HepG2 (cell line): ENCODE measurements around the gene UBE4A. TPM values are rescaled to one million over a fixed set of nuclear protein-coding genes. Genes with fewer than 3 reads are reported as not detected.
A peak's percentile ranks its signal among the peaks of the same experiment; 100 is the strongest.

Experiments used
- CEBPB ChIP-seq: IDR thresholded peaks from 2 replicates; pipeline ENCODE4 v1.6.1; 2011; ENCODE audit warnings: low read depth, low read length, improper control_type of control experiment, borderline replicate concordance
- CREB3 ChIP-seq: sonication (generic); formaldehyde crosslinking; IDR thresholded peaks from 2 replicates; pipeline ENCODE4 v1.5.0; 2020; ENCODE audit warnings: missing genetic modification reagents
- HMG20A ChIP-seq: IDR thresholded peaks from 2 replicates; pipeline ENCODE4 v1.6.1; 2016; ENCODE audit warnings: borderline replicate concordance
- HMGXB3 ChIP-seq: sonication (generic); formaldehyde crosslinking; IDR thresholded peaks from 2 replicates; pipeline ENCODE4 v1.4.0; 2020; ENCODE audit warnings: missing genetic modification reagents, borderline replicate concordance
- KAT8 ChIP-seq: IDR thresholded peaks from 2 replicates; pipeline ENCODE4 v1.6.1; 2016; ENCODE audit warnings: missing genetic modification reagents, missing compliant biosample characterization
- MEIS2 ChIP-seq: sonication (generic); formaldehyde crosslinking; IDR thresholded peaks from 2 replicates; pipeline ENCODE4 v1.9.0; 2021; ENCODE audit warnings: mild to moderate bottlenecking, missing genetic modification reagents
- MNT ChIP-seq: fragments of 450-650 bp; IDR thresholded peaks from 2 replicates; pipeline ENCODE4 v1.6.1; 2016
- NFE2 ChIP-seq: sonication (generic); formaldehyde crosslinking; IDR thresholded peaks from 2 replicates; pipeline ENCODE4 v1.4.0; 2020; ENCODE audit warnings: missing genetic modification reagents
- POLR2A ChIP-seq, 2 experiments: IDR thresholded peaks; 2 replicates each; pipeline ENCODE4 v1.6.1; 2011; ENCODE audit warnings: low read depth in 2 of 2, low read length in 2 of 2, mild to moderate bottlenecking in 1 of 2, moderate library complexity in 1 of 2; ENCODE audit not compliant: insufficient read depth in 1 of 2
- TSC22D2 ChIP-seq: sonication (generic); formaldehyde crosslinking; IDR thresholded peaks from 2 replicates; pipeline ENCODE4 v1.5.1; 2020; ENCODE audit warnings: missing genetic modification reagents, mild to moderate bottlenecking, borderline replicate concordance
- ZBTB25 ChIP-seq: IDR thresholded peaks from 2 replicates; pipeline ENCODE4 v1.6.1; 2018; ENCODE audit warnings: missing genetic modification reagents
- ZNF235 ChIP-seq: sonication (generic); formaldehyde crosslinking; IDR thresholded peaks from 2 replicates; pipeline ENCODE4 v1.8.1; 2023; ENCODE audit warnings: mild to moderate bottlenecking, missing genetic modification reagents, borderline replicate concordance
- ZNF281 ChIP-seq: sonication (generic); formaldehyde crosslinking; IDR thresholded peaks from 2 replicates; pipeline ENCODE4 v1.4.0; 2020; ENCODE audit warnings: missing genetic modification reagents, borderline replicate concordance
- ZNF335 ChIP-seq: sonication (generic); formaldehyde crosslinking; IDR thresholded peaks from 2 replicates; pipeline ENCODE4 v1.4.0; 2020; ENCODE audit warnings: missing genetic modification reagents
- ZNF432 ChIP-seq: sonication (generic); formaldehyde crosslinking; IDR thresholded peaks from 2 replicates; pipeline ENCODE4 v1.5.0; 2020; ENCODE audit warnings: missing genetic modification reagents, mild to moderate bottlenecking, borderline replicate concordance
- ZNF570 ChIP-seq: sonication (generic); formaldehyde crosslinking; IDR thresholded peaks from 2 replicates; pipeline ENCODE4 v1.4.0; 2020; ENCODE audit warnings: mild to moderate bottlenecking, missing genetic modification reagents, borderline replicate concordance
- ZNF674 ChIP-seq: sonication (generic); formaldehyde crosslinking; IDR thresholded peaks from 2 replicates; pipeline ENCODE4 v1.5.0; 2020; ENCODE audit warnings: low read depth, mild to moderate bottlenecking, missing genetic modification reagents
- ZNF709 ChIP-seq: sonication (generic); formaldehyde crosslinking; IDR thresholded peaks from 2 replicates; pipeline ENCODE4 v1.5.0; 2020; ENCODE audit warnings: mild to moderate bottlenecking, missing genetic modification reagents
- ZNF816 ChIP-seq: sonication (generic); formaldehyde crosslinking; IDR thresholded peaks from 2 replicates; pipeline ENCODE4 v1.8.0; 2022; ENCODE audit warnings: missing genetic modification reagents, mild to moderate bottlenecking, borderline replicate concordance
- polyA plus RNA-seq, 8 experiments: library from polyadenylated mRNA; depleted of rRNA in 3 of 8; stranded (reverse) in 7 of 8; unstranded in 1 of 8; fragments of >200 nt; fragmentation: Illumina TruSeq in 4 of 8; extraction: Trizol in 4 of 8; gene quantifications; 2 replicates each; pipeline versions ENCODE4 v1.2.1 to v1.2.3, GENCODE V29; 2011 to 2016; ENCODE audit warnings: low read depth in 4 of 8, missing spikeins in 1 of 8, mixed read lengths in 1 of 8; ENCODE audit not compliant: insufficient read depth in 1 of 8
- total RNA-seq, 5 experiments: library from RNA; depleted of rRNA; stranded (reverse); fragments of >200 nt; fragmentation: Illumina TruSeq; extraction: Trizol; gene quantifications; 2 replicates each; pipeline ENCODE4 v1.2.3, GENCODE V29; 2016; ENCODE audit warnings: low read depth in 1 of 5

UBE4A gene
- total and polyA plus RNA-seq, 2 of the 13 experiments (the other 11 are each of a cell fraction or from before 2014, with no cell fraction given), result 15.1 to 32.7 TPM

GRCh38 chr11:118435893-118436624 lies 76.7 kb downstream of the UBE4A start, which contains the start of gene KMT2A (continued):
- TF ChIP-seq CREB3 (CRISPR knock-in tag), result no peak
- TF ChIP-seq ZBTB25 (CRISPR knock-in tag), result peak; percentile 94
- TF ChIP-seq ZNF816 (CRISPR knock-in tag), result peak; percentile 91; the same call in 1 of the 2 replicates
- TF ChIP-seq POLR2A (IDR thresholded peaks at IDR 0.05; ENCODE audit: insufficient read depth in 1 of 2, low read depth in 2 of 2, low read length in 2 of 2), result peak; percentile 14 to 83; a peak in 2 of 4 replicates
- TF ChIP-seq TSC22D2 (CRISPR knock-in tag), result no peak
- no peak for TF ChIP-seq ZNF570 (CRISPR knock-in tag)
- TF ChIP-seq ZNF709 (CRISPR knock-in tag), result peak; percentile 69
- TF ChIP-seq KAT8 (CRISPR knock-in tag), result peak; percentile 32; the same call in 1 of the 2 replicates
- TF ChIP-seq MNT, result 0 out of 2 replicates have a peak, but pooled peaks have one; percentile 3
- peak; percentile 62; the same call in 1 of the 2 replicates for TF ChIP-seq ZNF235
- TF ChIP-seq ZNF335 (CRISPR knock-in tag), result peak; percentile 84; the same call in 1 of the 2 replicates
- no peak for TF ChIP-seq ZNF674
- peak; percentile 60 for TF ChIP-seq MEIS2 (CRISPR knock-in tag)
- TF ChIP-seq NFE2 (CRISPR knock-in tag), result no peak
- peak; percentile 61; the same call in 1 of the 2 replicates for TF ChIP-seq HMGXB3 (CRISPR knock-in tag)
- TF ChIP-seq ZNF281 (CRISPR knock-in tag), result peak; percentile 95
- TF ChIP-seq ZNF432, result no peak
- no peak for TF ChIP-seq HMG20A (CRISPR knock-in tag)
- TF ChIP-seq CEBPB, result no peak
